AG04450 (cell line): Measurements from ENCODE around the gene CBX5. TPM values are rescaled to one million over a fixed set of nuclear protein-coding genes. Genes with fewer than 3 reads are reported as not detected.
"Not testable (repeated sequence)": the region's sequence is repeated elsewhere in the genome, so short reads cannot be mapped to it uniquely, and the experiment has no call there.

Experiments
- CTCF ChIA-PET: fragments of 300-600, 350-600 bp; formaldehyde crosslinking; extraction: SDS; loops from one replicate; lab custom pipeline; 2022; ENCODE audit warnings: antibody characterized with exemption, inconsistent platforms; lab: Charles Lee
- POLR2A ChIA-PET: fragments of 350-600 bp; formaldehyde crosslinking; extraction: SDS; loops from one replicate; lab custom pipeline; 2021; ENCODE audit warnings: antibody characterized with exemption, inconsistent platforms; lab: Yijun Ruan, JAX
- DNase-seq: peaks from one replicate; pipeline ENCODE4 v3.0.0-alpha.2; 2011; ENCODE audit warnings: low read depth, low spot score
- H3K27ac ChIP-seq: one replicate; pipeline ENCODE4 v1.5.1; 2012; ENCODE audit warnings: low read depth, low read length, control low read depth
- H3K27me3 ChIP-seq: one replicate; pipeline ENCODE4 v1.6.0; 2012; ENCODE audit warnings: low read length; ENCODE audit not compliant: control insufficient read depth, insufficient read depth
- H3K4me3 ChIP-seq: 2 replicates; pipeline ENCODE4 v1.5.1; 2011; ENCODE audit warnings: mild to moderate bottlenecking, low read depth, low read length, control low read depth
- H3K9me3 ChIP-seq: 2 replicates; pipeline ENCODE4 v1.5.1; 2012; ENCODE audit warnings: low read length; ENCODE audit not compliant: control insufficient read depth, insufficient read depth
- CTCF ChIP-seq: IDR thresholded peaks from 2 replicates; pipeline ENCODE4 v1.5.1; 2011; ENCODE audit warnings: low read depth, low read length, control low read depth, inconsistent platforms
- polyA plus RNA-seq: library from polyadenylated mRNA; depleted of rRNA; stranded (reverse); fragments of >200 nt; gene quantifications from 2 replicates; pipeline ENCODE4 v1.2.3, GENCODE V29; 2011

Gene CBX5
- polyA plus RNA-seq, 1 experiment = 62.3 TPM

DNA sequence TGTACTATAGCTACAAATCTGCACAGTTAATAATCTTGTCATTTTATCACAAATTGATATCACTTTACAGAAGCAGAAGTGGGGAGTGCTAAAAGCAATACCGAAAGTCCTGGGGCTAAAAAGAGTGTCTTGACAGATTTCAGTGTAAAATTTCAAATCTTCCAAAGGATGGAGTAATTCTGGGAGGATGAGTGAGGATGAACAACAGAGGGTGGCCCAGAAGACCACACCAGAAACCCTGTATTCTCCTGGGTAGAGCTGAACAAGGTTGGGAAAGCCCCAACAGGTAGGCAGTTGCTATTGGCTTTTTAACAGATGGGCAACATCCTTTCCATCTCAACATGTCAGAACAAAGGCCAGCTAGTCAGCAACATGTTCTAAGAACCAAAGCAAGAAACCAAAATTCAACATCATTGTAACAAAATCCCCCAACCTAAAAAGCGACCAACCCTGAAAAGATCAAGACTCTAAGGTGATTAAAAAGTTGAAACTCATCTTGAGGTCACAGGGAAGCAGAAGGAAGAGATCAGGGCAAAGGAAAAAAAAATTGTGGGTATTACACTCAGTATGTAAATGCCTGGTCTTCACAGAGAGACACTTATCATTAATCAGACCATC is 38.8 kb downstream of the CBX5 start:
- no peak overlapping the region for H3K4me3 ChIP-seq
- H3K9me3 ChIP-seq = no peaks in the 10 kb centered on the region
- H3K27ac ChIP-seq = no peak overlapping the region
- CTCF ChIA-PET = interaction anchor here (1.5 to 8.1 kb wide), 4 partner anchors 8 to 84 kb away, joined by 4 to 88 read pairs (median 6); partner anchors contain the start of gene COPZ1
- no peak for DNase-seq
- TF ChIP-seq CTCF = no peak
- POLR2A ChIA-PET = no interaction called here
- H3K27me3 ChIP-seq = no peaks in the 10 kb centered on the region

- H3K4me3 ChIP-seq = no peak overlapping the region
- no peak for DNase-seq
- POLR2A ChIA-PET = no interaction called here
- TF ChIP-seq CTCF = no peak
- H3K9me3 ChIP-seq = no peaks in the 10 kb centered on the region
- H3K27ac ChIP-seq = no peak overlapping the region
- H3K27me3 ChIP-seq = no peaks in the 10 kb centered on the region
- CTCF ChIA-PET = interaction anchor here (0.6 to 8.1 kb wide), 6 partner anchors 9 to 85 kb away, joined by 3 to 88 read pairs (median 5); partner anchors contain the start of gene COPZ1
These were observed 39.8 kb downstream of the CBX5 start for GRCh38 chr12:54240129-54240528.

- no peaks in the 10 kb centered on the region for H3K27me3 ChIP-seq
- no peak overlapping the region for H3K27ac ChIP-seq
- DNase-seq = no peak
- ChIA-PET CTCF (interaction anchor here (0.8 to 8.1 kb wide), 4 partner anchors 9 to 85 kb away, joined by 3 to 88 read pairs (median 7); partner anchors contain the start of gene COPZ1), POLR2A (no interaction called here)
- H3K4me3 ChIP-seq = no peak overlapping the region
- H3K9me3 ChIP-seq = no peaks in the 10 kb centered on the region
- TF ChIP-seq CTCF = no peak
These were observed 40.3 kb downstream of the CBX5 start for GRCh38 chr12:54239620-54240019.

GRCh38 chr12:54238531-54238930 is 41.4 kb downstream of the CBX5 start:
- ChIA-PET CTCF (interaction anchor here (0.6 to 8.1 kb wide), 6 partner anchors 14 to 141 kb away, joined by 3 to 88 read pairs (median 4); no protein-coding TSS in a partner anchor), POLR2A (interaction anchor here (1.1 kb wide), 1 partner anchor 41 kb away, joined by 3 read pairs; the partner anchor contains the start of genes CBX5 and HNRNPA1)
- Histone ChIP-seq H3K27ac (no peak overlapping the region), H3K27me3 (no peaks in the 10 kb centered on the region), H3K9me3 (no peaks in the 10 kb centered on the region), H3K4me3 (no peak overlapping the region)
- no peak for DNase-seq
- TF ChIP-seq CTCF = no peak

DNA sequence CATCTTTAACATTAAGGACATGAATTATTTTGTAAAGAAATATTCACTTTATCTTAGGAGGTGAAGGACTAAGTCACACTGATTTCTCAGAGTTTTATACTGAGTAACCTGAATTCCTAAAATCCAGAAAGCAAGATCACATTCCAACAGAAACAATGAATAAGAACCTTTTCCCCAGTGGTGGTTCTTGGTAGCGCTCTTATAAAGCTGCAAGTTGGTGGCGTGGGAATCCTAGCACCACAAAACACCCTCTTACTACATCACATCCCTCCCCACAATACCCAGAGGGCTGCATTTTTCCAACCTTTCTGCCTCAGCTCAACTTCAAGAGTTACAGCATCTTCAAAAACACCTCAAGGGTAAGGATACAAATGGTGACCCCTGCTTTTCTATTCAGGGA is 47.1 kb downstream of the CBX5 start:
- peak; percentile 34 for TF ChIP-seq CTCF
- Histone ChIP-seq H3K9me3 (no peaks in the 10 kb centered on the region), H3K27me3 (no peaks in the 10 kb centered on the region), H3K4me3 (no peak overlapping the region), H3K27ac (no peak overlapping the region)
- DNase-seq = no peak
- POLR2A ChIA-PET = no interaction called here
- CTCF ChIA-PET = interaction anchor here (1.0 to 2.7 kb wide), 3 partner anchors 9 to 19 kb away, joined by 4 to 24 read pairs (median 5); no protein-coding TSS in a partner anchor

DNA sequence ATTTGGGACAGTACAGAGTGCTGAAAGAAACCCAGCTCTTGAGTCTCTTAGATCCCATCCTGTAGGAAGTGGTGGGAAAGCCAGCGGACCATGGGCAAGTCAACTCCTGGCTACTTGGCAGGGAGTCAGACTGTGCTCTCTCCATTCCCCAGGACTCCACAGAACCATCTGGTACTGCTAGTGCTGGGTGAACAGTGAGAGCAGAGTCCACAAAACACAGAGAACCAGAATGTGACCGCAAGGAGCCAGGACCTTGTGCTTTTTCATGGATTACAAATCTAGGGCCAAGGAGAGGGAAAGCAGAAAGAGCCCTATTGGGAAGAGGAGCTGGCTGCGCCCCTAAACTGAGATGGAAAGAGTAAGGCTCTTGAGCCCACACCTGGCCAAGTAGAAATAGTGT is 48.7 kb downstream of the CBX5 start:
- CTCF ChIA-PET = interaction anchor here (1.0 to 1.6 kb wide), 3 partner anchors 8 to 20 kb away, joined by 3 to 8 read pairs (median 5); no protein-coding TSS in a partner anchor
- not testable (repeated sequence) for H3K27ac ChIP-seq, H3K4me3 ChIP-seq, H3K9me3 ChIP-seq, DNase-seq, H3K27me3 ChIP-seq
- POLR2A ChIA-PET = interaction anchor here (0.6 kb wide), 1 partner anchor 141 kb away, joined by 5 read pairs; no protein-coding TSS in a partner anchor
